SIG-M5 (cell line): ENCODE results near the gene HTR6.
"Not testable (repeated sequence)": the region's sequence is repeated elsewhere in the genome, so short reads cannot be mapped to it uniquely, and the experiment has no call there.

Experiments
- DNase-seq: peaks from one replicate; lab custom pipeline; 2025; lab: John Stamatoyannopoulos, UW

HTR6 gene

DNA sequence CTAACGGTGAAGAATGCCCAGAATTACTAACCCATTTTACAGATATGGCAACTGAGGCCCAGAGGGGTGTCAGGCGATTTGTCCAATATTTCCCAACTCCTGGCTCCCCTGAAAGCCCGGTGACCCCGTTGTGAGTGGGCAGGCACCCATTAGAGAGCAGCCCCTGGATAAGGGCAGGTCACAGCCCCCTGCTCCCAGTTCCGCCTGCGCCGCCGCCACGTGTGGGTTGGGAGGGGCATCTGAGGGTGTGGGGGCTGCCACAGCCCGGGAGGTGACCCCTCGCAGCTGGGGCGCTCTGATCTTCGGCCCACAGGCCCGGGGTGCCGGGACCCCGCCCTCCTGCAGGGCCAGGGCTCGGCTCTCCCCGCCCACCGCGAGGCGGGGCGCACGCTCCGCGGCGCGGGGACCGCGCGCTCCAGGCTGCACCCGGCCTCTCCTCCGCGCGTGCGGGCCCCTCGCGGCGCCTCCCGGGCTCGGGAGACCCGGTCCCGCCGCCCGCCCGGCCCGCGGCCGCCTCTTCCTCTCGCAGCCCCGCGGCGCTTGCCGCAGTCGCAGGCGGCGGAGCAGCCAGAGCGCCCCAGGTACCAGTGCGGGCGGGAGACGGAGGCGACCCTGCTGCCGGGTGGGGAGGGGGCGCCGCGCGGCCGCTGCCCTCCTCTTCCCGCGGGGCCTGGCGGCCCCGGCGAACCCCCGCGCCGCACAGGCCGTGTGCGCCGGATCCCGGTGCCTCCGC, at the start of gene HTR6:
TSS of gene HTR6 (plus strand) at position 423 of the 733 bp plus-strand sequence. CDS start 879 bp downstream, outside the sequence.
- no peak for DNase-seq

DNA sequence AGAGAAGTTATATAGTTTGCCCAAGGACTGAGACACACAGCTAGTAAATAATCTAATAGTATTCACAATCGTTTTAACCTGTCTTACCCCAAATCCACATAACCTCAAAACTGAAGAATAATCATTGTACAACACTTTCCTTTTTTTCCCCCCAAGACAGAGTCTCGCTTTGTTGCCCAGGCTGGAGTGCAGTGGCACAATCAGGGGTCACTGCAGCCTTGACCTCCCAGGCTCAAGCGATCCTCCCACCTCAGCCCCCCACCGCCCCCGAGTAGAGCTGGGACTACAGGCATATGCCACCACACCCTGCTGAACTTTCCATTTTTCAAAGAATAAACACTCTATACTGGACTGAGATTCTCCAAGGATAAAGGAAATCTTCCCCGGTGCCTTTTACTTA, 49.2 kb upstream of the HTR6 start:
- no peak for DNase-seq

DNA sequence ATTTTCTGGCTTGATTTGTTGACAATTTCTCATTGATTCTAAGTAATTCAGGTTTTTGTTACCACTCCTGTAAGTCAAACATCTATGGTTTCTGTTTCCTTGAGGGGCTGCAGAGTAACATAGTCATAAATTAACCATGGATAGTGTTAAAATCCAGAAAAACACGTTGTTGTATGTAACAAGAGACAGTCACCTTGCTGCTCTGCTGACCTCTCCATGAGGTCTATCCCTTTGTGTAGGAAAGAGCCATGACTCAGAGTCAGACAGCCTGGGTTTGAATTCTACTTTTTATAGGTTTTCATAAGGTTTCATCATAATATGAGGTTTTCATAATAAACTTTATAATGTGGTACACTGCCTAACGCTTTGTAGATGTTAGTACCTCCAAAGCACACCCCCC, 48.2 kb upstream of the HTR6 start:
- DNase-seq: no peak

DNA sequence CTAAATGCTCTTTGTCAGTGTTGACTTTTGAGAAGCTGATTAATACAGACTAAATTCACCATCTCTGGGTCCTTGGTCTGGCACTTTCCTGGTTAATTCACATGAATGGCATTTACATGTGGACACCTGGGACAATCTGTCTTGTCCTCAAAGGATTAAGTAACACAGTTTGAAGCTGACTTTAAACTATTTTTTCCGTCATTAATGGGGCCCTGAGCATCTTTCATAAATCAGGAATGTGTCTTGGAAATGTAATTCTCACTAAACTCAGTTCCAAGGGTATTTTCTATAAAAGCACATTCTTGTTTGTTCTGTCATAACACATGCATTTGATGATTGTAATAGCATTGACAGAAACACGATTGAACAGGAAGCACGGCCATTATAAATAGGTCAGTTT, 47.3 kb upstream of the HTR6 start:
- DNase-seq: no peak

DNA sequence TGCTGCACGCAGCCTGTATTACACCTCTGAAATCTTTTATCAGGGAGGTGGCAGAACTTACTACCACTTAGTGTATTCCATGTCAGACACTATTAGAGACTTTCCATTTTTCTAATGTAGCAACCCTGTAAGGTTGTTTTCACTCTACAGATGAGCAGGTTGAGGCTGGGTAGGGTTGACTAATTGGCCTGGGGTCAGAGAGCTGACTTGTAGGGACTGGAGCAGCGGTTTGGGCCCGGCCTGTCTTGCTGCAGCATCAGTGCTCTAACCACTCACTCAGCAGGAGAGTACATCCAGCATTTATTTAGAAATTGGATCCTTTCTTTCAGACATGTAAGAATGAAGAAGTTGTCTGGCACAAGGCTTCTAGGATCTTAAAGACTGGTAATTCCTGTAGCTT, 46.2 kb upstream of the HTR6 start:
- DNase-seq: no peak

DNA sequence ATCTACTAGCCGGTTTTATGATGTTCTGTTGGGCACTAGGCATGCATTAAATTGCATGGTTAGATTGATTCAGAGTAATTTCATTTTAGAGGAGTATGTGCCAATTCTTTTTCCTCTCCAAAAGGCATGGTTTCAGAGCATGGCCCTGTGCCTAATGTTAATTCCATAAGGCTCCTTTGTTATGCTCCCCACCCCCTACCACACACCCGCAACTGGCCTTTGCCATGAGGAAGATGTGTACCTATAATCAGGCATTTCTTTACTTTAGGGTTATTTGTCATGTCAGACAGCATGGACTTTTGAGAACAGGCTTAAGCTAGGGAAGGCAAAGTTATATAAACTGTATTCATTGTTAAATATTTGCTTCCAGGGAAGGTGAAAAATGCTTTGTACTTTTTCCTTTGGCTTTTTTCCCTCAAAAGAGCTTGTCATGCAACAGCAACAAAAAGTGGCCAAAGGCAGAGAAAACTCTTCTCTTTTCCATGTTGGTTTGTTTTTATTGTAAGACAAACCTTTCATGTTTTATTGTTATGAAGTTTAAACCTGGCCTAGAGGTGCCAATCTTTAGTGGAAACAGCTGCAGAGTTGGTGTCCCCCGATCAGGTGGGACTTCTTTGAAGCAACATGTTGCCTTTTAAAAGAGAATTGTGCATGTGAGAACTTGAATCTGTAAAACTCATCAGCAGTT, 44.8 kb upstream of the HTR6 start:
- DNase-seq: no peak

DNA sequence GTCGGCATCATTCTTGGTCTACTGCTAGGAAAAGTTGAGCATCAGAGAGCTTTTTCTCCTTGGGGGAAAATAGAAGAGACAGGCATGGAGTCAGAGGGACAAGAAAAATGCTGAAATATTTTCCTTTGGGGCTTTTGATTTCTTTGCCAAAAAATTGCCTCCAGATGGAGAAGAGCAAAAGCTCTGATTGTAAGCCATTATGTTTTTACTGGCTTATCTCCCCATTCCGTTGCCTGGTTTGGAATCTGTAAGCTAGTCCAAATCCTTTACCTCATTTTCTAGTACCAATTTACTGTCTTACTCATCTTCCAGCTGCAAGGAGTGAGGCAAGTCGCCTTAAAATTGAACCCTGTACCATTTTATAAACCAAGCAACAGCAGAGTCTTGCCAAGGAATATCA, 43.9 kb upstream of the HTR6 start:
- DNase-seq: no peak

DNA sequence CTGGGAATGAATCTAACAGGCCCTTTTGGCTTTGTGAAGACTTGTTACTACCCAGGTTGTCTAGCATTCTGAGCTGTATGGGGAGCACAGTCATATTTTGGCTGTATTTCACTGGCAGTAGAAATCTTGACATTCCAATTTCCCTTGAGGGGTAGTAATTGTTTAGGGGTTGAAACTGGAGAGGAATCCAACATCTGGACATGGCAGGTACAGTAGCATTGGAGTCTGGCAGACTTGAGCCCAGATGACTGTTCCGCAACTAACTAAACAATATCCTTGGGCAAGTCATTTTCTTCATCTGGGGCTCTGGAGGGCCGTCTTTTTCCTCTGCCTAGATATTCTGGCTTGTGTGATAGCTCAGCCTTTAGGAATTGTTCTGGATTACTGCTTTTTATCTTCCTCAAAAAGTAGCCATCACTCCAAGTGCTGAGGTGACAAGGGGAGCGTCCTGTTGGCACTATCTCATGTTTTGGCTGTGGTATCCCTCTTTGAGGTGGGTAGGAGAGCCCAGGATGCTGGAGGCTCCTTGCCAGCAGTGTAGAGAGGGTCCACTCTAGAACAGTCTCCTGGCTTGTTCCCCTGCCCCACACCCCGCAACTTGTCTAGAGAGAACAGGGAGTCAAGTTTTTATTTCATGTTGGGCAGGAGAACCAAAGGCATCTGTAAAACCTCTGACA, 43.3 kb upstream of the HTR6 start:
- no peak for DNase-seq

DNA sequence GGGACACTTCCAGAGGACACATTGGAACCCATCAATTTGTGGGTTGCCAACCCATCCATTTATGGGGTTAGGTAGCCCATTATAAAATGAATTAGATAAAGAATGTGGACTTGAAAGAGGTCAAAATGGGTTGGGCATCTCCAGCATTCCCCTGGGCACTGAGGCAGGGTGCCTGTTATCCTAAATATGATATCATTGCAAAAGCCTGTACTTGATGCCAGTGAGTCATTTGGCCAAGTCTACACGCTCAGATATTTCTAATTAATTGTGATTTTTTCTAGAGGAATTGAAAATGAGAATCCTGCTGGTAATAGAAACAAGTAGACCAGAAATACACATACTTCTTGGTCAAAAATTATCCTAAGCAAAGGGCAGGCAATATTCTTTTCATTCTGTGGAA, 42.5 kb upstream of the HTR6 start:
- DNase-seq: no peak

DNA sequence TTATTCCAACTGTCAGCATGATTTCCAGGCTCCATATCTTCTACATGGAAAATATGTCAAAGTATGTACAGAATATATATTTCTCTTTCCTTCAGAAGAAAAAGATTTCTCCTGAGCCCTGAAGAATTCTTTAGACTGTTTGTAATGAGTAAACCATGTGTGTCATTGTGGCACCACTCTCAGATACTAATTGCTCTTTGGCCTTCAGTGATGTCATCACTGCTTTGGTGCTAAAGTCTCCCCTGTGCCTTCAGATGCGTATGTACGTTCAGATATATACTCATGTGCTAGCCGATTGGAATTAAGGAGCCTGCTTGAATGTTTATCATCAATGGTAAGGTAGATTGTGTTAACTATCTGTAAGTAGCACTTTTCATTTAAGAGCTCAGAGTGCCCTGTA, 41.2 kb upstream of the HTR6 start:
- DNase-seq: no peak

DNA sequence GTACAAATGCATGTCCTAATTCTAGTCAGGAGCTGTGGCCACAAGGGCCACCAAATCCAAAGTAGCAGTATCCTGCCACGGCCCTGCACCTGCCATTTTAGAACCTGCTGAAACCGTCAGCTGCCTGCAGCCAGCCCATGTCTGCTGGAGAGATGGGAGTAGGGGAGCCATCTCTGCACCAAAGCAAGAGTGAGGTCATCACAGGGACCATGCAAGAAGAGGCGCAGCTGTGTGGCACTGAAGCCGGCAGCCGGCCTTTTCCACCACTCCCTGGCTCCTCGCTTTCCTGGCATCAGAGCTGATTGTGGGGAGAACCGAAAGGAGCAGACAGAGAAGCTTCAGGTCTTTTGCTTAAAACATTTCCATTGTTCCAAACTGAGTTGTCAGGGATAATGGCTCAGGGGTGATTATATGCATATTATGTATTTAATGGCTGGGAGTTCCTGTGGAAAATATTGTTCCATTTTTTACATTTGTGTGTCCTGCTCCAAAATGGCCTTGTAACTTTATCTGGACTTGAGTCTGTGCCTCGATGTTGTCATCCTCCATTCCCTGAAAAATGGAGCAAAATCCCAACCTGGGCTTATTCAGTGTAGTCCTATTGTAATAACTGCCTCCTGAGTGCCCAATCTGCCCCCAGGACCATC, 39.3 kb upstream of the HTR6 start:
- no peak for DNase-seq

DNA sequence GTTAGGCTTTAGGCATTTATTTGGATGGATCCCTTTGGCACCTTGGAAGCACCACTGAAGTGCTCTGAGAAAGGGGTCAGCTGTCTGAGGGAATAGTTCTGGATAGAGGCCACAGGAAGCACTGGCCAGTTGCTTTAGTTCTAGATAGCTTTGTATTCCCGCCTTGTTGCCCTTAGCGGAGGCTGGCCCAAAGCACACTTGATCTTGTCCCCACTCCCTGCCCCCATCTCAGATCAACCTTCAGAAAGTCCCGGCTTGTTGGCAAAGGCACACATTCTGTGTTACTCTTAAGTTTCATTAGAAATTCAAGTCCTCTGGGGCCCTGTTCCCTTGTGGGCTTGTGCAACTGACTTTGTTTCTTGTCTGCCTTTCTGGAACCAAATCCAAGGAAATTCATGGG, 35.8 kb upstream of the HTR6 start:
- DNase-seq: no peak

DNA sequence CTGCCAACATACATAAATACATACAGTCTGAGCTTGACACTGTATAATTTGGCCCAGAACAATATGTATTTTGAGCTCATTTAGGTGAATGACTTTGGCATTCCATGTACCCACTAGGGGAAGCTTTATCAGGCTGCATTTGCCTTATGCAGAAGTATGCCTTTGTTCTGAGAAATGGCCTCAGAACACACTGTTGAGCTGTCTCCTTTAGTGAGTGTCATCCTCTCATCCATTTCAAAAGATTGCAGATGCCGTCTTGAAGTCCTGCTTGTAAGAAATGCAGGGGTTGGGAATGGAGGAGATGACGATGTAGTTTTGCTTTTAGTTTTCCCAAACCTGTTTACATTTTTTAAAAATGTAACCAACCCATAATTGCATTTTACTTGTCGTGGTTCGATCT, 35.3 kb upstream of the HTR6 start:
- no peak for DNase-seq

DNA sequence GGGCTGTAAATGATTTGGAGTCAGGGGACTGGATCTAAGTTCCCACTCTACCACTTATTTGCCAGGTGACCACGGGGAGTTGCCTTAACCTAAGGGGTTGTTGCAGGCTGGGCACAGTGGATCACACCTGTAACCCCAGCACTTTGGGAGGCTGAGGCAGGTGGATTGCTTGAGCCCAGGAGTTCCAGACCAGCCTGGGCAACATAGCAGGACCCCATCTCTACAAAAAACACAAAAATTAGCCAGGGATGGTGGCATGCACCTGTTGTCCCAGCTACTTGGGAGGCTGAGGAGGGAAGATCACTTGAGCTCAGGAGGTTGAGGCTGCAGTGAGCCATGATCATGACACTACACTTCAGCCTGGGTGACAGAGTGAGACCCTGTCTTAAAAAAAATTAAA, 34.5 kb upstream of the HTR6 start:
- DNase-seq: not testable (repeated sequence)

DNA sequence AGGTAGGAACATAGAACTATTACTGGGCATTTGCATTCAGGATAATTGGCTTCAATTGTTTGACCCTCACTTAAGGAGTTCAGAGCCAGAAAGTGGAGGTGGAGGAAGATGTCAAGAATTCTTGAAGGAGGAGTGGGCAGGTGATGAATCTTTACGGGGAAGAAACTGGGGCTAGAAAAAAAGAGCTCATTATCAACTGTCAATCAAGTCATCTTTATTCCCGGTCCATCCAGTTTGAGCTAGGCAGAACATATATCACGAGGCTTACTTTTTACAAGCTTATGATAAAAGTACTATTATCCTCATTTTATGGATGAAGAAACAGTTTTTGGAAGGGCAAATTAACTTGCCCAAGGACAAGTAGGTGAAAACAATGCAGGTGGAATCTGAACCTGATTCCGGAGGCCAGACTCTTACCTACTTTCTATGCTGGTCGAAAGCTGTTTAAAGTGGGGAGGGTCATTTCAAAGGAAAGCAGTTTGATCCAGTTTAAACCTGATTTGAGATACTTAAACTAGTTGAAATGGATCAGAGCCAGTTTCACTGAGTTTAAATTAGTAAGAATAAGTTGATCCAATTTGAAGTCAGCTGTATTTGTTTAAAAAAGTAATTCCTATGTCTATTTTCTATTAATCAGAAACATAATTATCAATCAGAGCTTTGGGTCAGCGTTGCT, 33.8 kb upstream of the HTR6 start:
- DNase-seq: no peak

DNA sequence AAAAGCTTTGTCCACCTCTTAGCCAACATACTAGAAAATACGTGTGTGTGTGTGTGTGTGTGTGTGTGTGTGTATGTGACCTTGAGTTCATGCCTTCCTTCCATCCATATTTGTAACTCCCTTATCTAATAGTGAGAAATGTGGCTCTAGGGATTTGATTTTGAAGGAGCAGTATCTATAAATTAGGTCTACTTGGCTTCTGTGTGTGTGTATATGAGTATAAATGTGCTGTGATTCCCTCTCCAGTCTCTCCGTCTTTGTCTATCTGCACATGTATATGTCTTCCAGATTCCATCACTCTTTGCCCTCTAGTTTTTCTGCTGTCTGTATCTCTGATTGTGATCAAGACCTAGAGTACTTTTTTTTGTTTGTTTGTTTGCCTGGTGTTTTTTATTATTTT, 32.5 kb upstream of the HTR6 start:
- no peak for DNase-seq

DNA sequence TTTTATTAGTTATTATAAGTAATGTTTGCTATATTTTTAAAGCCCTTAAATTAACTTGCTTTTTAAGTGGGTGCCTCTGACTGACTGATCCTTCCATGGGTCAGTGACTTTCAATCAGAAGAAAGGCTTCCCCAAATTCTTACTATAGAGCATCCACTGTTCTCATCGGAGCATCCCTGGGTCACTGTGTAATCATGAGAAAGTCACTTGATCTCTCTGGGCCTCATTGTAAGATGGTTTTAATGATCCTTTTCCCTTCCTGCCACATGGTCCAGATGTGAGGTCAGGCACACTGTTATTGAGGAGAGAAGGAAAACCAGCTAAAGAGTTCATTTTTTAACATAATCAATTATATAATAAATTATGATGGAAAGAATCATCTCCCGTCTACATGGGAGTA, 31.6 kb upstream of the HTR6 start:
- no peak for DNase-seq

DNA sequence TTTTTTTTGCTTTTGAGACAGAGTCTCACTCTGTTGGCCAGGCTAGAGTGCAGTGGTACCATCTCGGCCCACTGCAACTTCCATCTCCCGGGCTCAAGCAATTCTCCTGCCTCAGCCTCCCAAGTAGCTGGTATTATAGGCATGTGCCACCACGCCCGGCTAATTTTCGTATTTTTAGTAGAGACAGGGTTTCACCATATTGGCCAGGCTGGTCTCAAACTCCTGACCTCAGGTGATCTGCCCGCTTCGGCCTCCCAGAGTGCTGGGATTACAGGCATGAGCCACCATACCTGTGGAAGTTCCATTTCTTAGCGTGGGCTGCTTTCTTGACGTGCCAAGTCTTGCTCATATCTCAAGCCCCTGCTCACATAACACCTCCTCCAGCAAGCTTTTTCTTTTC, 29.6 kb upstream of the HTR6 start:
- DNase-seq: not testable (repeated sequence)

DNA sequence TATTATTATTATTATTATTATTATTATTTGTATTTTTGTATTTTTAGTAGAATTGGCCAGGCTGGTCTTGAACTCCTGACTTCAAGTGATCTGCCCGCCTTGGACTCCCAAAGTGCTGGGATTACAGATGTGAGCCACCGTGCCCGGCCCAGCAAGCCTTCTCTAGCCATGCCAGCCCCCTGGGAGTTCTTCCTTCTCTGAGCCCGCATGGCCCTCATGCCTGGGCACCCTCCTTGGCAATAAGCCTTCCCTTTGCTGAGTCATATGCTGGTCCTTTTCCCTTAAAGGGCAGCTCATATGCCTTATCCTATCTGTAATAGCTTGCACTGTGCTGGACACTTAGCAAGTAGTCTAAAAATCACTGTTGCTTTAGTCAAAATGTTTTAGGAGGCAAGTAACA, 29.0 kb upstream of the HTR6 start:
- no peak for DNase-seq

DNA sequence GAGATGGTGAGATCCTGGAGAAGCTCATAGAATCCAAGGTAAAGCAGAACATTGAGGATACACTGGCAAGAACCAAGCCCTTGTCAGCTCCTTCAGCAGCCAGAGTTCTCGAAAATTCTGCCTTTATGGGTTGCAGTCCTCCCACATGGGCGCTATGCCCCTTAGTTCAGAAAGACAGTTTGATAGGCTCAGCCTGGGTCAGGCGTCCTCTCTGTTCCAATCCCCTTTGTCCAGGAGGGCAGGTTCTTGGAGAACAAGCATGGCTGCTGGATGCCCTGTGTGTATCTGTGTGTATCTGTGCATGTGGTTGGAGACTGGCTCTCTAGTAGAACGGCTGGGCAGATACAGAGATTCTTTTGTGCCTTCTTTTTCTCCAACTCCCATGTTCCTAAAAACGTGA, 28.6 kb upstream of the HTR6 start:
- DNase-seq: no peak

DNA sequence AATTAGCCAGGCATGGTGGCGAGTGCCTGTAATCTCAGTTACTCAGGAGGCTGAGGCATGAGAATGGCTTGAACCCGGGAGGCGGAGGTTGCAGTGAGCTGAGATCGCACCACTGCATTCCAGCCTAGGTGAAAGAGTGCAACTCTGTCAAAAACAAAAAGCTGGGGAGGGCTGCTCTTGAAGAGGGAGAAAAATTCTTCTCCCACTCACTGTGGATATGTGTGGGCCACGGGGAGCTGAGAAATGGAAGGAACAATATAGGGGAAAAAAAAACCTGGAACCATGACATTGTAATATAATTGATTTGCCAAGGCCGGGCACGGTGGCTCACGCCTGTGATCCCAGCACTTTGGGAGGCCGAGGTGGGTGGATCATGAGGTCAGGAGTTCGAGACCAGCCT, 27.9 kb upstream of the HTR6 start:
- DNase-seq: not testable (repeated sequence)

DNA sequence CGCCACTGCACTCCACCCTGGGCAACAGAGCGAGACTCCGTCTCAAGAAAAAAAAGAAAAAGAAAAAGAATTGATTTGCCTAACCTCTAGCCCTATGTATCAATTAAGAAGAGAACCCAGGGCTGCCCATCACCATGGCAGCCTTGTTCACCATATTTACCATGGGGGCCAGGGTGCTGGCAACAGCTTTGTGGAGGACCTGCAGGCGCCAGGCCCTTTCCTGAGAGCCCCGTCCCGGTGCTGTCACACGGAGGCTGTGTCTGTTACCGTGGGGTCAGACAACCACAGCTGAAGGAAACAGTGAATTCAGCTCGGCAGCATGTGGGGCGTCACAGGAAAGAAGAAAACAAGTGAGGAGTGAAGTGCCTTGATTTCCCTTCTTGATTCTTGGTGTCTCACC, 27.1 kb upstream of the HTR6 start:
- no peak for DNase-seq
